Body of pancreas (tissue), 4 donors: Measurements from ENCODE around the gene RASA3. TPM values are rescaled to one million over a fixed set of nuclear protein-coding genes. Genes with fewer than 3 reads are reported as not detected.

Experiments
- ATAC-seq: fragments of 150-250 bp; one replicate; pipeline ENCODE4 v1.9.1; 2016
- DNase-seq, 4 donors: peaks; one replicate each; pipeline ENCODE4 v3.0.0-alpha.2; 2019
- H3K27ac ChIP-seq, 4 donors: fragments of 200-600 bp; sonication (generic); 1 replicate in 3 of 4; 2 replicates in 1 of 4; pipeline versions ENCODE4 v1.5.1 to v1.6.1; 2016 to 2019; ENCODE audit warnings: mild to moderate bottlenecking in 1 of 4, mixed read lengths in 1 of 4, moderate library complexity in 1 of 4
- H3K27me3 ChIP-seq, 2 donors: fragments of 200-600 bp; sonication (generic); one replicate each; pipeline ENCODE4 v1.6.0; 2016; ENCODE audit warnings: mild to moderate bottlenecking in 1 of 2
- H3K36me3 ChIP-seq, 2 donors: fragments of 200-600 bp; sonication (generic); replicated peaks in 1 of 2; 2 replicates each; pipeline ENCODE4 v1.5.1; 2016; ENCODE audit warnings: low read depth in 2 of 2; ENCODE audit not compliant: insufficient read depth in 1 of 2
- H3K4me1 ChIP-seq: fragments of 200-600 bp; sonication (generic); one replicate; pipeline ENCODE4 v1.6.0; 2016
- H3K4me3 ChIP-seq, 2 donors: fragments of 200-600 bp; sonication (generic); 1 replicate in 1 of 2; 2 replicates in 1 of 2; pipeline ENCODE4 v1.5.1; 2016 to 2019
- H3K9me3 ChIP-seq, 3 donors: fragments of 200-600 bp; sonication (generic); 1 replicate in 2 of 3; 2 replicates in 1 of 3; pipeline ENCODE4 v1.5.1; 2016
- CTCF ChIP-seq, 7 experiments: fragments of 450-650 bp in 4 of 7; fragments of 200-600 bp in 3 of 7; sonication (generic) in 3 of 7; IDR thresholded peaks; one replicate each; pipeline ENCODE4 v1.5.1; 2016 to 2019; ENCODE audit warnings: antibody characterized with exemption in 7 of 7
- POLR2A ChIP-seq, 3 donors: fragments of 450-650 bp; IDR thresholded peaks; one replicate each; pipeline ENCODE4 v1.6.1; 2016; ENCODE audit warnings: antibody characterized with exemption in 3 of 3, mild to moderate bottlenecking in 2 of 3
- WGBS, 2 donors: methylation state at CpG; one replicate each; pipeline ENCODE4 v1.1.5; 2017; 5-methylcytosine and 5-hydroxymethylcytosine counted together
- intact Hi-C: fragments of 100-400 bp; cut with DNase I; formaldehyde crosslinking; loops from one replicate; pipeline ENCODE4 v1.15.1; 2023
- total RNA-seq, 2 donors: library from RNA; depleted of rRNA; stranded (reverse); fragments of >200 nt; gene quantifications; one replicate each; pipeline ENCODE4 v1.1.0, GENCODE V29; 2016

The RASA3 gene
- total RNA-seq, 2 donors from 2014 or later: 10.2 to 19.2 TPM

GRCh38 chr13:113939944-113940297, 192.5 kb downstream of the RASA3 start:
- peaks cover 14% of the 10 kb centered on the region for H3K4me1 ChIP-seq
- TF ChIP-seq CTCF (IDR thresholded peaks at IDR 0.05) (no peak), POLR2A (IDR thresholded peaks at IDR 0.05) (no peak)
- no peaks in the 10 kb centered on the region for H3K36me3 ChIP-seq
- no peak overlapping the region for H3K4me3 ChIP-seq
- H3K27ac ChIP-seq: no peak overlapping the region
- ATAC-seq (no peak), DNase-seq (no peak)
- WGBS, 2 donors: 34 to 47% methylated on average over 3 to 16 of the region's 16 CpGs
- H3K27me3 ChIP-seq: no peaks in the 10 kb centered on the region
- intact Hi-C loops: loop anchor here (5.0 kb wide), 1 partner anchor 128 kb away; no protein-coding TSS in a partner anchor
- no peaks in the 10 kb centered on the region for H3K9me3 ChIP-seq

DNA sequence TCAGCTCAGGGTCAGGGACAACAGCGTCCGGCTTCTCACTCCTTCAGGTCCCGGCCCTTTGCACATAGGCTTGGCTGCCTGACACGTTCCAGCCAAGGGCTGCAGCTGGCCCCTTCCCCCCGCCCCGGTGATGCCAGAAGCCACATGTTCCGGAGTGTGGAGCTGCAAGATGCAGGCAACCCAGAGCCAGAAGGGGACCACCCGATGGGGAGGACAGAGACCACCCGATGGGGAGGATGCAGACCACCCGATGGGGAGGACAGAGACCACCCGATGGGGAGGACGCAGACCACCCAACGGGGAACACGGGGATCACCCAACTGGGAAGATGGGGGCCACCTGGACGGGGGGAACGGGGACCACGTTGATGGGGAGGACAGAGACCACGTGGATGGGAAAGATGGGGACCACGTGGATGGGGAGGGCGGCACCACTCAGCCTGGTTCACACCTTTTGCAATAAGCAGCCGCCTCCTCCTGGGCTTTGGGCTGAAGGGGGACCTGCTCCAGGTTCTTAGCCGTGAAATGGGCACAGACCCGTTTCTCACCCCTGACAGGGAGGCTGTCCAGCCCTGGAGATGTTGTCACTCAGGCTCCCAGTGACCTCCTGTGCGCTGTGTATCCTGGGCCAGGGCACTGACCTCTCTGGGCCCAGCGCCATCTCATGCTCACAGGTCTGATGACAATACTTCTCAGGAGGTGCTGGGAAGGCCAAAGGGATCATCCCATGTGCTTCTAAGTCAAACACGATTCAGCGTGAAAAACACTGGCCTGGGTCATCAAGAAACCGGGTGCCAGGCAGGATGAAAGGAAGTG, 193.1 kb downstream of the RASA3 start:
- WGBS, 2 donors: 55 to 56% methylated on average over 19 to 24 of the region's 28 CpGs
- intact Hi-C loops: no loop called here
- TF ChIP-seq POLR2A (IDR thresholded peaks at IDR 0.05) (no peak), CTCF (IDR thresholded peaks at IDR 0.05) (no peak)

GRCh38 chr13:113938716-113939115, 193.7 kb downstream of the RASA3 start:
- Histone ChIP-seq H3K36me3 (no peaks in the 10 kb centered on the region), H3K27me3 (no peaks in the 10 kb centered on the region), H3K4me1 (peaks cover 14% of the 10 kb centered on the region), H3K27ac (peak overlapping the region in 1 of 4 donors; percentile 0), H3K9me3 (no peaks in the 10 kb centered on the region), H3K4me3 (no peak overlapping the region)
- 33 to 35% methylated on average over 9 to 11 of the region's 11 CpGs for WGBS, 2 donors
- peak in 2 of 4 donors; percentile 48 to 54 for DNase-seq
- peak; percentile 72 for ATAC-seq
- intact Hi-C loops: no loop called here
- TF ChIP-seq POLR2A (IDR thresholded peaks at IDR 0.05): no peak
- no peak for TF ChIP-seq CTCF (IDR thresholded peaks at IDR 0.05)

More for the DNA sequence above, 193.1 kb downstream of the RASA3 start:
- no peaks in the 10 kb centered on the region for H3K27me3 ChIP-seq
- DNase-seq: no peak
- H3K4me3 ChIP-seq: no peak overlapping the region
- no peak for ATAC-seq
- no peaks in the 10 kb centered on the region for H3K36me3 ChIP-seq
- peak overlapping the region in 1 of 4 donors; percentile 0 for H3K27ac ChIP-seq
- H3K9me3 ChIP-seq: no peaks in the 10 kb centered on the region
- peaks cover 14% of the 10 kb centered on the region for H3K4me1 ChIP-seq

DNA sequence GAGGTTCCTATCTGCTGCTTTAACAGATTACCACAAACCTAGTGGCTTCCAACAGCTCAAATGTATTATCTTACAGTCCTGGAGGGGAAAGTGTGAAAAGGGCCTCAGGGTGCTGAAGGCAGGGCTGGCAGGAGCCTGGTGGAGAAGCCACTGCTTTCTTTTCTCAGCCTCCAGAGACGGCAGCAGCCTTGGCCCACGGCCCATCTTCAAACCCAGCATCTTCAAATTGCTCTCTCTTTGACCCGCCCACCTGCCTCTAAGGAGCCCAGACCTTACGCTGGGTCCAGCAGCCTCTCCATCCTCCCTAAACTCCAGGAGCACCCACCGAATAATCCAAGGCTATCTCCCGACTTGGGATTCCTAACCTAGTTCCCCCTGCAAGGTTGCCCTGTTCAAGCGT, 194.2 kb downstream of the RASA3 start:
- no peaks in the 10 kb centered on the region for H3K27me3 ChIP-seq
- no peak for DNase-seq
- no peak for TF ChIP-seq CTCF (IDR thresholded peaks at IDR 0.05)
- no peak for TF ChIP-seq POLR2A (IDR thresholded peaks at IDR 0.05)
- H3K27ac ChIP-seq: no peak overlapping the region
- H3K9me3 ChIP-seq: no peaks in the 10 kb centered on the region
- no peak for ATAC-seq
- H3K4me3 ChIP-seq: no peak overlapping the region
- intact Hi-C loops: no loop called here
- H3K4me1 ChIP-seq: peaks cover 14% of the 10 kb centered on the region
- no peaks in the 10 kb centered on the region for H3K36me3 ChIP-seq
- 65 to 86% methylated on average over 7 of the region's 7 CpGs for WGBS, 2 donors
